Mammary epithelial cell (primary cell): ENCODE data around the gene RFX3.

ENCODE experiments used
- CTCF ChIP-seq, 2 donors: IDR thresholded peaks in 1 of 2; conservative IDR thresholded peaks in 1 of 2; 2 replicates each; pipeline ENCODE4 v1.5.1; 2011 to 2012; ENCODE audit warnings: inconsistent platforms in 2 of 2, low read length in 2 of 2, mild to moderate bottlenecking in 2 of 2, control low read depth in 1 of 2, low read depth in 1 of 2; ENCODE audit not compliant: insufficient read depth in 1 of 2; ENCODE audit errors: extremely low read depth in 1 of 2
- EZH2 ChIP-seq: IDR thresholded peaks from 2 replicates; pipeline ENCODE4 v1.6.1; 2012; ENCODE audit warnings: low read length, inconsistent platforms, borderline replicate concordance

- TF ChIP-seq CTCF (conservative IDR thresholded peaks at IDR 0.05 in 1 of 2, IDR thresholded peaks at IDR 0.05 in 1 of 2; ENCODE audit: extremely low read depth in 1 of 2, insufficient read depth in 1 of 2, low read depth in 1 of 2, low read length in 2 of 2): no peak
- no peak for TF ChIP-seq EZH2
Measured at GRCh38 chr9:3342159-3342777, 183.5 kb downstream of the RFX3 start.
